GM21423 (cell line): ENCODE data around the gene SIPA1.
A peak's percentile ranks its signal among the peaks of the same experiment; 100 is the strongest.

Experiments
- ATAC-seq: cut with Tn5 transposase; IDR thresholded peaks from one replicate; pipeline ENCODE4 v1.9.1; 2021; ENCODE audit warnings: mild to moderate bottlenecking, moderate library complexity; ENCODE audit not compliant: unreplicated experiment

The SIPA1 gene

DNA sequence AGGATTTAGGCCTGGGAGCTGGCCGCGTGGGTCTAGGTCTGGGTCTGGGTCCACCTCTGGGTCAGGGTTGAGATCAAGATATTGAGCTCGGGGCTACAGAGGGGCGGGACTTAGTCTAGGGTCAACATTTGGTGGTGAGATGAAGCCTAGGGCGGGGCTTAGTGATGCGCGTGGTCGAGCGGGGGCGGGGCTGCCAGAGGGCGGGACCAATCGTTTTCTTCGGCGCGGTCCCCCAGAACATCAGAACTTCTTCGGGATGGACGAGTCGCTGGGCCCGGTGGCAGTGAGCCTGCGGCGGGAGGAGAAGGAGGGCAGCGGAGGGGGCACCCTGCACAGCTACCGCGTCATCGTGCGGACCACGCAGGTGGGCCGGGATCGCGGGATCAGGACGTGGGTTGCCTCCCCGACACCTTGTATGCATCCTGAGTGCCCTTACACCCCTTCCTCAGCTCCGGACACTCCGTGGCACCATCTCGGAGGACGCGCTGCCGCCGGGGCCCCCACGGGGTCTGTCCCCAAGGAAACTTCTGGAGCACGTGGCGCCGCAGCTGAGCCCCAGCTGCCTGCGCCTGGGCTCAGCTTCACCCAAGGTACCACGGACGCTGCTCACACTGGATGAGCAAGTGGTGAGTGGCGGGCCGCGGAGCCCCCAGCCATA, 4.2 kb downstream of the SIPA1 start:
- no peak for ATAC-seq

GRCh38 chr11:65643971-65644370, 6.1 kb downstream of the SIPA1 start:
- no peak for ATAC-seq

- no peak for ATAC-seq
Observed at GRCh38 chr11:65644837-65645236, 6.9 kb downstream of the SIPA1 start.

DNA sequence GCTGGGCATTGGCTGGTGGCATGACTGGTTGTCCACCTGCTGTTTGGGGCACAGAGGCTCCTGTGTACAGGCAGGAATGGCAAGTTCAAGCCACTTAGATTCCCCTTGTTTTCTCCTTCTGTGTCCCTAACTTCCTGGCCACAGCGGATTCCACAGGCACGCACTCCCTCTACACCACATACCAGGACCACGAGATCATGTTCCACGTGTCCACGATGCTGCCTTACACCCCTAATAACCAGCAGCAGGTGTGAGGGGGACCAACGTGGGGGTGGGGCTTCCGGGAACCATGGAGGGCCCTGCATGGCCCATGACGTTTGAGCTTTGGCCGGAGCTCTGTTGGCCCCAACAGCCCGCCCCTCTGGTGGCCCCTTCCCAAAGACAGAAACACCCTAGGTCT, 7.8 kb downstream of the SIPA1 start:
- ATAC-seq = no peak

GRCh38 chr11:65646288-65646957, 8.5 kb downstream of the SIPA1 start:
- ATAC-seq = no peak

GRCh38 chr11:65646958-65647701, 9.2 kb downstream of the SIPA1 start:
- no peak for ATAC-seq

DNA sequence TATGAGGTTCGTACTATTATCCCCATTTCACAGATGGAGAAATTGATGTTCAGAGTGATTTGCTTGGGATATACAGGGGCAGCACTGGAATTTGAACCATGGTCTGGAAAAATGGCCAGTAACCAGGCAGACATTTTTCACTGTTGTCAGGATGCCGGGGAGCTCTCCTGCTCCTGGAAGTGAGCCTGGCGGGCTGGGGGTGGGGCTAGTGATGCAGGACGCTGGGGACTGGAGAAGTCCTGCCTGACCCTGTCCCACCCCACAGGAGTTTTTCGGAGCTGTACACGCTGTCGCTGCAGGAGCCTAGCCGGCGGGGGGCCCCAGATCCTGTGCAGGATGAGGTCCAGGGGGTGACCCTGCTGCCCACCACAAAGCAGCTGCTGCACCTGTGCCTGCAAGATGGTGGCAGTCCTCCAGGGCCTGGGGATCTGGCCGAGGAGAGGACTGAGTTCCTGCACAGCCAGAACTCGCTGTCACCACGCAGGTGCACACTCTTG, 11.1 kb downstream of the SIPA1 start:
- no peak for ATAC-seq

- ATAC-seq = no peak
Observed at GRCh38 chr11:65649656-65650546, 12.0 kb downstream of the SIPA1 start.

GRCh38 chr11:65650547-65651338, 12.8 kb downstream of the SIPA1 start:
- no peak for ATAC-seq

DNA sequence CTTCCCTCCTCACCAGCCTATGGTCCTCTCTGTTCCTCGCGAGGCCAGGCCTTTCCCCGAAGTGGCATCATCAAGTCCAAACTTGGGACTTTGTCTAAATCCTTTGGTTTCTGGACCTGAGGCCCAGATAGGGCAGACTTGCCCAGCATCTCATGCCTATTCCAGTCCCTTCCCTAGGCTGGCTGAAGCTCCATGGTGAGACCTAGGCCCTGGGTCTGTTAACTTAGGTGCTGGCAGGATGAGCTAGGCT, 13.4 kb downstream of the SIPA1 start:
- ATAC-seq = no peak

GRCh38 chr11:65651589-65652510, 13.9 kb downstream of the SIPA1 start:
- no peak for ATAC-seq

DNA sequence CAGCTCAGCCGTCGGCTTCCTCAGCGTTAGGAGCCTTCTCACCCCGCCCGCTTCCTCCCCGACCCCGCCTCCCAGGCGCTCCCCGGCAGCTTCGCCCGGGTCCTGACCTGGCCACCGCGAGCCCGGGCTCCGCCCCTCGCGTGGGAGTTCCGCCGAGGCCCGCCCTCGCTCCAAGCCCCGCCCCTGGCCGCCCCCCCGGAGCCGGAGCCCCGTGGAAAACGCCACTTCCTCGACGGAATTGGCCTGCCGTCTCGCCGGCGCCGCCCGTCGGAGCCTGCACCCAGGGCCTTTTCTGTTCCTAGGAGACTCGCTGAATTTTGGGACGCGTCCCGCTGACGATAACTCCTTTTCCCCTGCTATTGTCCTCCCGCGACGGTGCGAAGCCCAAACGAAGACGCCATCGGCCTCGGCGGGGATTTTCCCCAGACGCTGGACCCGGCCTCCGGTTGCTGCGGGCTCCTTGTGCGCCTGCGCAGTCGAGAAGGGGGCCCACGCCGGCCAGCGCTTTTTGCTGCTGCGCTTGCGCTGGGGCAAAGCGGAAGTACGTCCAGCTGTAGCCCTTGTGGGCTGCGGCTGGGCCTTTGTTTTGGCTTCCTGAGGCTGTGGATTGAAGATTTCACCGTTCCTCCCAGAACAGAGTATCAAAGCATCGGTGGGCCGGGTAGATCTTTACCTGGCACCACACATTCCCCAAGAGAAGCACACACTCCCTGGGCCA, 14.8 kb downstream of the SIPA1 start:
- ATAC-seq = peak; percentile 77

GRCh38 chr11:65653229-65654225, 15.6 kb downstream of the SIPA1 start:
- ATAC-seq = no peak

DNA sequence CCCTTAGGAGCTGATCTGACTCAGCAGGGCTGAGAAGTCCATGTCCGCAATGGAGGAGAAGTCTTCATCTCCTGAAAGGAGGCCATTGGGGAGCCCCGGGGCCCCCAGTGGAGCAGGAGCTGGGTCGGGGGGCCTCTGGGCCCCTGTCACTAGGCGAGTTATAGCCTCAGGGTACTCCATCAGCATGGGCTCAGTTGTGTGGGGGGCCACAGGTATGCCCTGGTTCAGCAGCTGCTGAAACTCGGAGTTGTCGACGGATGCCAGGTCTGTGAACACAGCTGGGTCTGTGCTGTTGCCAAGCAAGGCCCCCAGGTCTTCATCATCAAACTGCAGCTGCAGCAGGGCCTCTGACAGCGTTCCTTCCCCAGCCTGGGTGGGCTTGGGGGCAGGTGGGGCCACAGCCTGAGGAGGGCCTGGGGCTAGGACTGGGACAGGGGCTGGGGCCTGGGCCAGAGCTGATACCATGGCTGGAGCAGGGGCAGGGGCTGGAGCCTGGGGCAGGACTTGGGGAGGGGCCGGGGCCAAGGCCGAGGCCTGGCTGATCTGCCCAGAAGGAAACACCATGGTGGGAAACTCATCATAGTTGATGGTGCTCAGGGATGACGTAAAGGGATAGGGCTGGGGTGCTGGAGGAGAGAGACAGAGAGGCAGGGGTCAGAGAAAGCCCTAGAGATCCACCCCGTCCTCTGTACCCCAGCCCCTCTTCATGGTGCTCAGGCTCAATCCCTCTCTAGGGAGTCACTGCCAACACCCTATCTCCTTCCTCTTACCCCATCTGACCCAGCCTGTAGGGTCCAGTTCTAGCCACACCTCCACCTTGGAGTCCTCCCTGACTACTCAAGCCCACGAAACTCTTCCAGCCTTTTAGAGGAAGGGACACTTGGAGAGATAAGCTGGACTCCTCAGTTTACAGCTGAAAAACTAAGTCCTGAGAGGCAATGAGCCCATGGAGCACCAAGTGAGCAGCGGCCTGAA, 16.8 kb downstream of the SIPA1 start:
- no peak for ATAC-seq

- ATAC-seq = no peak
Observed at GRCh38 chr11:65655570-65656332, 17.9 kb downstream of the SIPA1 start.

DNA sequence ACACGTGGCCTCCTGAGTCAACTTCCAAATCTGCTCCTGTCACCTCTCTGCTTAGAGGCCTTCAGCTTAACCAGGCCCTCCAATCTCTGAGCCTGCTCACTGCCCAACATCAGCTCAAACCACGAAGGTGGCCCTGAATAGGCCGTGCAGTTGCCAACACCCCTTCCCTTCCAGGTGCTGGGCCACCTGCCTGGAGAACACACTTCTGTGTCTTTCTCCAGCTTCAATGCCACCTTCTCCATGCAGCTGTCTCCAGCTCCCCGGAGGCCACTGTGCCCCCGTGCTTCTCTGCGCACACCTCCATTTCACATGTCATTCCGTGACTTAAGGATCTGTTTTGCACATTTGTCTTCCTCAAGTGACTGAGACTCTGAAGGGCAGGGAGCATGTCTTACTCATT, 19.5 kb downstream of the SIPA1 start:
- ATAC-seq = no peak
